HG03280 (cell line): ENCODE measurements around the gene PIM3.

Experiments used
- ATAC-seq: cut with Tn5 transposase; IDR thresholded peaks from one replicate; pipeline ENCODE4 v1.9.1; 2021; ENCODE audit warnings: mild to moderate bottlenecking, moderate library complexity; ENCODE audit not compliant: unreplicated experiment

PIM3 gene

DNA sequence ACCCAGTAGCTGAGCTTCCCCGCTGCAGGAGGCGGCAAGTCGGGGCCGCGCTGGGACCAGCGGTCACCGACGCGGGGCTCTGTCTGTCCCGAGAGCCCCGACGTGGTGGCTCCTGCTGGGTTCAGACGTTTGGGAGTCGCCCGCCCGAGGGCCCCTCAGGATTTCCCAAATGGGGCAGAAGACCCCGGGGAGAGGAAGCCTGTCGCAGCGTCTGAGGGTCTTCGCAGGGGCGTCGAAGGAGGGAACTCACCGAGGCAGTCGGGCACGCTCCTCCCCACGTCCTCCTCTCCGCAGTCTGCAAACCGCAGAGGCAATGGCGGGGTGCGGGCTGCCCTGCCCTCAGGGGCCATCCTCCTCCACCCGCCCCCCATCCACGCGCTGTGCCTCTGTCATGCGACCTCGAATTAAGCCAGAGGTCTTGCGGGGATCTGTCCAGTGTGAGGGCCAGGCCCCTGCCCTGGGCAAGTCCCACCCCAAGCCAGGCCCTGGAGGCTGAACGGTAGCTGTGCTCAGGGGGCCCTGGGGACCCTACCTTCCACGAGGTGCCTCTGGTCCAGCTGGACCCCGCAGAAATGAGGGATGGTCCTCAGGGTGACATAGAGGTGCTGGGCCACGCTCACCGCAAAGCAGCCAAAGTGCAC, 39.5 kb downstream of the PIM3 start:
- ATAC-seq: no peak

DNA sequence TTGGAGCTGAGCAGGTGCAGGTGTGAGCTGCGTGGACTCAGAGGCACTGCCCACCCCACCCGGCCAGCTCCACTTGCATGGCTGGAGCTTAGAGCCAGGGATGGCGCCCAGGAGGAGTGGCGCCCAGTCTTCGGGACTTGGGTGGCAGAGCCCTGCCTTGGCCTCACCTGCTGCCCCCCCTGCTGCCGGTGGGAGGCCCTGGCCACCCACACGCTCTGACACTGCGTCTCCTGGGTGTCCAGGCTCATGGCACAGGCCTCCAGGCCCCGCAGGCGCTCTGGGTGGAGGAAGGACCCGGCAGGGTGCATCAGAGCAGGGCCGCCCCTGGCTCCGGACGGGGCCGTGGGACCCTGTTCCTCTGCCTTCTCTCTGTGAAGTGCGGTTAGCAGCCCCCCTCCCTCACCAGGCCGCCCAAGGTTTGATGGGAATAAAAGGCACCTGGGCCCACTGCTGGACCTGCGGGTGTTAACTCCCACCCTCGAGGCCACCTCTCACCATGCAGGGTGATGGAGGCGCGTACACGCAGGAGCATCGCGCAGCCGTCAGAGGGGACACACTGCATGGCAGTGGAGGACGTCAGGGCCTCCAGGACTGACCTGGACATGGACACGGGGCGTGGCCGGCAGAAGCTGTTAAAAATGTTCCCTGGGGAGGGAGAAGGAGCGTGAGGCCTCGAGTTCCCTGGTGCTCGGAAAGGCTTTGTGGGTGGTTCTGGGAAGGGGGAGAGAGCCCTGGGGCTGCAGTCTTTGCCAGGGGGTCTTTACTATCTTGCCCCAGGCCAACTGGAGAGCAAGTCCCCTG, 40.2 kb downstream of the PIM3 start:
- ATAC-seq: no peak

DNA sequence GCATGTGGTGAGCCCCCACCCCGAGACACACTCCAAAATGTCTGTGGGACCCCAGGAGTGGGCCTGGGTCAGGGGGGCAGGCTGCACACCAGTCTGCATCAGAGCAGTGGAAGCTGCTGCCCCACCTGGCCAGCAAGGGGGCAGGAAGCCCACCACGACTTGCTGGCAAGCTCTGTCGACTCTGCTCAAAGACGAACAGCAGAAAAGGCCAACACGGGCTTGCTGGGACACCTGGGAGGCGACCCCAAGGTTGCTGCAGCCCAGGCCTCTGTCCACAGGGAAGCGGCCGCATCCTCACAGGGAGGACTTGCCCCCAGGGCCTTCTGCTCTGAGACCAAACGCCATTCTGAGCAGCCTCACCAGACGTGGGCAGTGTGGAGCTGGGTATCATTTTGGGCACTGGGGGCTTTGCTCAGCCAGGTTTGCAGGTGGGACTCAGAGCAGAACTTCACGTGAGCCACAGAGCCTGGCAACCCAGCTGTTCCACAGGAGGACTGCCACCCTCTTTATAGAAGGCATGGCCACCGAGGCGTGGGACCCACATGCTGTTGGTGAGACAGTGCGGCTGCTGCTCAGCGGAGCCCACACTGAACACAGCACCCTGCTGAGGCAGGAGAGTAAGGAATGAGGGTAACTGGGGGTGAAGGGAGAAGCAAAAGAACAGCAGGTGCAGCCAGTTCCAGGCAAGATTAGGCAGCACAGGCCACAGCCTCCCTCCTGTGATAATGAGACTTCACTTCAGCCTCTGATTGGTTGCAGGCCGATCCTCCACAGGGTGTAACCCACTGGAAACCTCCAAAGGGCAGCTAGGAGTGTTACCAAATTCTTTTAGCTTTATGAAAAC, 41.0 kb downstream of the PIM3 start:
- no peak for ATAC-seq

DNA sequence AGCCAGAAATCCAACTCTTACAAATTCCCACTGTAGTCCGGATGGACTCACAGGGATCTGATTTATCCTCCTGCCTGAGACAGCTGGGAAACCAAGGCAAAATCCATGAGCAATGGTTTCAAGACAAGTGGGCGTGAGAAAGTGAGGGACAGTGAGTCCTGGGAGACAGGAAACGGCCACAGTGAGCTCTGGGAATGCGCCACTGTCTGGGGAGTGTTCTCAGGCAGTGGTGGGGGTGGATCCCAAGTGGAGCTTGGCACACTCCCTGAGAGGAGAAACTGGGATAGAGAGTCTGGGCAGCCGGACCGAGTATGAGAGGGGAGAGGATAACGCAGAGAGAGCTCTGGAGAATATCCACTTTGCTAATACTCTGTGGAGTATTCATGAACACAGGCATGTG, 42.2 kb downstream of the PIM3 start:
- ATAC-seq: no peak

DNA sequence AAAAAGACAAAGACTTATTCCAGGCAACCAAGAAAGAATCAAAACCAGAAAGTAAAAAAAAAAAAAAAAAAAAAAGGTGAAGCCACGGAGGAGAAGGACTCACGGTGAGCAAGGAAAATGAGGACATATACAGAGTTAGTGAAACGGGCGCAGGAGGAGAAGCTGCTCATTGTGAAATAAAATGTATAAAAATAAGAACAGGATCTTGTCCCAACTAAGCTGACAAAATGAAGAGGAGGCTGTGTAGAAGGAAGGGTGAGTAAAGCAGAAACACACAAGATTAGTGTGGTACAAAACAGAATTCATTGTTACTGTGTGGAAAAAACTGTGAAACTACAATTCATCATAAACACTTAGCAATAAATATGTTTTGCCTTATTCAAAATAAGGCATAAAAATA, 44.3 kb downstream of the PIM3 start:
- ATAC-seq: no peak

DNA sequence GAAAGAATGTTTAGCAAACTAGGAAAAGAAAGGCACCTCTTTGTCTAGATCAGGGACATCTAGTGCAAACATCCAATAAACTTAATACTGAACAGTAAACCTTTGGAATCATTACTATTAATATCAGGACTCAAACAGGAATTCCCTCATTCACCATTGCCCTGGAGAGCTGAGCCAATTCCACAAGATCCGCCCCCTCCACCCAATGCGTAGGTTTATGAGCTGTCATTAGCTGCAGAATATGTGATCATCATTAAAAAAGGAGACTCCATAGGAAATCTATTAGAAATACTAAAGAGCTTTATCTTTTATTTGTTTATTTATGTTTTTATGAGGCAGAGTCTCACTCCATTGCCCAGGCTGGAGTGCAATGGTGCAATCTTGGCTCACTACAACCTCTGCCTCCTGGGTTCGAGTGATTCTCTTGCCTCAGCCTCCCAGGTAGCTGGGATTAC, 46.5 kb downstream of the PIM3 start:
- ATAC-seq: no peak

DNA sequence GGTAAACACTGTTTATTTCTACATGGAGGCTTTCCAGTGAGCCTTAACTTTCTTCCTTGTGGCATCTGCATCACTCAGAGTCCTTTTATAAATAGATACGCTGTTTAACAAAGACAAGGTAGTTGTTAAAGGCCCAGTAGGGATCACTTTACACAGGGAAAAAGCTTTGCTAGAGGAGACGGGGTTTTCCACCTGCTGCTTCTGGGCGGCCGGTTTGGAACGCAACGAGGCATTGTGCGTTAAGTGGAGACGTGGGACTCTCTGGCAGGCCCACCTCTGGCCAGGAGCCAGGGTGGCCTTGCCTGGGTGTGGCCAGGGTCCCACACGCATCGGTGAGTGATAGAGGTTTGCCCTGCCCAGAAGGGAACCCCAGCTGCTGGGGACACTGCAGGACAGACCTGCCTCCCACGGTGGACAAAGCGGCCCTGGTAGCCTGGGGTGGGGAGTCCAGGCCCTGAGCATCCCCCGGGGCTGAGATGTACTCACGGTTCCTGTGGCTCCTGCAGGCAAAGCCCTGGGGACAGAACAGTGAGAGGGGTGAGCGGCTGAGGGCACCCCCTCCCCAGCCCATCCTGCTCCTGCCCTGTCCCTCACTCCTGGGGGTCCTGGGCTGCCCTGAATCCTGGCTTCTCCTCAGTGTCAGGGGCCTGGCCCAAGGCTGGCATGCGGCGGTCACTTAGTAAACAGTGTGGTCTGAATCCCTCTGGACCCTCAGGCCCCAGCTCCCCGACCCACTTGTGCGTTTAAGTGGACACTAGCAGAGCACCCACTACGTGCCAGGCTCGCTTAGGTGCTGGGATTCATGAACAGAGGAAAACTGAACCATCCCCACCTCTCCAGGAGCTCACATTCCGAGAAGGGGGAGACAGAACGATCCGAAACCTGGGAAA, 47.8 kb downstream of the PIM3 start:
- ATAC-seq: no peak

DNA sequence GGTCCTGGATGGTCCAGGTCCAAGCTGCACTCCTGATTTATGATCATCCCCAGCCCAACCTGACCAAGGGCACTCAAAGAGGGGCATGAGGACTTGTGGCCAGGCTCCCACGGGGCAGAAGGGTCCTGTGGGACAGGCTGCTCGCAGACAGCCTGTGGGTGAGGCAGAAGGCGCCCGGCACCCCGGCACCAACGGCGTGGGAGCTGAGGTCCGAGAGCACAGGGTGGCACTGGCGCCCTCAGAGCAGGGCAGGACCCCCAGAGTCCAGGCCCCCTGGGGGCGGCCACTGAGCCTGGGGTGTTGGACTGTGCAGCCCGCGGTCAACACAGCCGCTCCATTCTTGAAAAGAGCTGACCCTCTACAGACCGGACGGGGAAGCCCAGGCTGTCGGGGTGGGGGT, 48.7 kb downstream of the PIM3 start:
- no peak for ATAC-seq

DNA sequence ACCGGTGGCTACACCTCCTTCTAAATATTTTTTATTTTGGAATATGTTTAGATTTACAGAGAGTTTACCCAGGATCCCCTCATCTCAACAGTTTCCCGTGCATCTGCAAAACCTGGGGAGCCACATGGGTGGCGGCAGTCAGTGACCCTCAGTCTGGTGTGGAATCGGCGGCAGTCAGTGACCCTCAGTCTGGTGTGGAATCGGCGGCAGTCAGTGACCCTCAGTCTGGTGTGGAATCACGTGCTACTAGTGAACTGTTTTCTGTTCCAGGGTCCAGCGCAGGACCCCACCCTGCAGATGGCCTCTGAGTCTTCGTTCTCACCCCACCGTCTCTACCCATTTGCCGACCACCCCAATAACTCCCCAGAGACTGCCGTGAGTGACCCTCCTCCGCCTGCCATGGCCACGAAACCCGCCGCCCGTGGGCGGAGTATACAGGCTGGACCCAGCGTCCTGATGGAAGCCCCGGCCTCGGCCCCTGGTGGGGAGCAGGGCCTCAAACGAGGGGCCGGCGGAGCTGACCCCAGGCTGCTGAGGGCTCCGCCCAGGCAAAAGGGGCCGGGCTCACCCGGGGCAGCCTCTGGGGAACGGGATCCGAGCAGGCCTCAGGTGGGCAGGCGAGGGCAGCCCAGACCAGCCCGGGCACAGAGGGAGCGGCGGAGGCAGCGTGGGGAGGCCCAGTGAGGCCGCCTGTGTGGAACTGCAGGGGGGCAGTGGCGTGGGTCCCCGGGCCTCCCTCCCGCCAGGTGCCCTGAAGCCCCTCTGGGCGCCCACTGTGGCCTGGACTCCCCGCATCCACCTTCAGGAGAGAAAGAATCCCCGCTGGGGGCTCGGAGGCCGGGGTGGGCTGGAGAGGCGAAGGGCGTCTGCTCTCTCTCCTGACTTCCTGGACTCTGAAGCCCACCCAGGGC, 49.4 kb downstream of the PIM3 start:
- ATAC-seq: no peak

DNA sequence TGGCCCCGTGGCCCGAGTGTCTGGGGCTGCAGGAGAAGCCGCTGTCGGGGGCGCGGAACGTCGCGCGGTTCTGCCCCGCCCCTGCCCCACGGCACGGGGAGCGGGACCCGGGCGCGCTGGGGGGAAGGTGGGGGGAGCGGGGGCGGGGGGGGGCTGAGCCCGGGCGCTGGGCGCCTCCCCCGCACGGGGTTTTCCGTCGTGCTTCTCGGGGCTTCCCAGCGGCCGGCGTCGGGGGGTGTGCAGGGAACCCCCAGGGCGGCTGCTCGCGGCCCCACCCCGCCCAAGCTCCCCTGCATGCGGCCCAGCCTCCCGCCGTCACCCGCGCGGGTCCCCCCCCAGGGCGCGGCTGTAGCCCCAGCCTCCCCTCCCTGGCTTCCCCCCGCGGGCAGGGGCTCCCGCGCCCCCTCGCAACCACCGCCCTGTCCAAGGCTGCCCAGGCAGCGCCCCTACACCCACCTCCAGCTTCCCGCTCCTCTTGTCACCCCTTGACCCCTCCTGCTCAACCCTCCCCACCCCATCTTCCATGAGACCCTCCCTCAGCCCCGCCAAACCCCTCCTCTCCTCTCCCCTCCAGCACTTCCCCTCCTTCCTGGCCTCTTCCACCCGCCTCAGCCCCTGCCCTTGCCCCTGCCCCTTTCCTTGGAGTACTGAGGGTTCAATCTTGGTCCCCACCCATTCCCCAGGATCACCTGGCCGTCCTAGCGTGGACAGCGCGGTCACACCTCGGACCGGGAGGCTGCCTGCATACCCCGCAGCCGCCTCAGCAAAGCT, 50.3 kb downstream of the PIM3 start:
- no peak for ATAC-seq

DNA sequence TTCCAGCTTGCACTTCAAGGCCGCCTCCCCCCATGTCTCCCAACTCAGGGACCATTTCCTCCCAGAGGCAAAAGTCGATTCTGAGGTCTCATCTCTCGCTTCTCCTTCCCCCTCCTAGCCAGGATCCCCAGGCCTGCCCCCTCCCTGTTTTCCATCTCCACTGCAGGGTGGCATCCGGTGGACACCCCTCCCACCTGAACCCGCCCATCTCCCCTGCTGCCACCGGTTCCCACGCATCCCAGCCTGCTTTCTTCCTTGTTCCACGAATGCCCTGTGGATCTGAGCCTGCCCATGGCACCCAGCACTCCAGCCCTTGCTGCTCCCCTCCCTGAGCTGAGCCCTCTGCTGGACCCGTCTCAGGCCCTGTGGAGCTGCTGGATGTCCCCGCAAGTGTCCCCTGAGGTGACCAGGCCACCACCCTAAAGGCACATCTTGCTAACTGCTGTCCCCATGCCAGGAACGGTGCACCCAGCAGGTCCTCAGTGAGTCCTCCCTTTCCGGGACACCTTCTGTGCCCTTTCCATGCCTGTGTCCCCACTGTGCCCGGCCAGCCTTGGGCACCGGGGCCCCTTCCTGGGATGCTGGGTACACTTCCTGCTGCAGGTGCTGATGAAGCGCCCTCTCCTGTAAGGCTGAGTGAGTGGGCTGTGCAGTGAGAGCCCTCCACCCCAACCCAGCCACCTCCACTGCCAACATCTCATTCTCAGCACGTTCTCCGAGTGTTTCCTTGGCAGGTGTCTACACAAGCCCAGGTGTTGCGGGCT, 51.1 kb downstream of the PIM3 start:
- ATAC-seq: no peak

DNA sequence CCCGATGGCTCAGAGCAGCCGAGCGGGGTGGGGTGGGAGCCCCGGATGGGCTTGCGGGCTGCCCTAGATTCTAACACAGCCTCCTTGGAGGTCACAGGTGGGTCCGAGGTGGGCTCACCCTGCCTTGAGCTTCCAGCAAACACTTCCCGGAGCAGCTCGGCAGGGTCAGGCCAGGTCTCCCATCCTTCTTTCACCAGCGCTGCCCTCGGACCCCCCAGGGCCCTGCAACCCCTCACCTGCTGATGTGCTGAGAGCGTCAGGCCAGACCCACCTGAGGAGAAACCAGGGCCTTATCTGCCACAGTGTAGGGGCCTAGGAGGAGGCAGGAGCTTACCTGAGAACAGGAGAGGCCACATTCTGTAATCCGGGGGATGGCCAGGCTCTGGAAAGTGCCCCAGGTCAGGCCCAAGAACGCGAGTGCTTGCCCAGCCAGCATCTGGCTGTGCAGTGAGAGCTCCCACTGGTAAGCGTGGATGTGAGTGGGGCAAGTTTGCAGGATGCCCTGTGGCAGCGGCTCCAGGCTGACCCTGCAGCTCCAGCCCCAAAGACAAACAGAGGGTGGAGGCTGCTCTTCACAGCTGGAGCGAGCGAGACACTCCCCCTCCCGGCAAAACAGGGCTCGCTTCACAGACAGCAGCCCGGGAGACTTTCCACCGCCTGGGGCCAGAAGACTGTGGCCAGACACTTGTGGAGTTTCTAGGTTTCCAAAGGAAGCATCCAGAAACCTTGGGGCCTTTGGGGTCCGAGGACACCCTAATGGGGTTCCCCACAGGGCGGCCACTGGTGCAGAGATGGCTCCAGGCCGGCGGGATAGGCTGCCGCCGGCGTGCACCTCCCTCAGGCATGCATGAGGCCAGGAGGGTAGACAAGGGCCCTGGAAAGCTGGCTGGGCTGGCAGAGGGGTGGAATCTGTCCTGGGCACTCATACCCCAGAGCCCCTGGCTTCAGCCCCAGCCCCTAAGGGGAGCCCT, 51.9 kb downstream of the PIM3 start, which contains the start of gene IL17REL:
TSS of gene IL17REL (minus strand) at position 555 of the 971 bp plus-strand sequence. CDS start at position 436, 119 bp downstream.
- ATAC-seq: no peak
